Measurements from ENCODE around the gene BEST2.
"Not testable (repeated sequence)": the region's sequence is repeated elsewhere in the genome, so short reads cannot be mapped to it uniquely, and the experiment has no call there.

The BEST2 gene

GRCh38 chr19:12794196-12794941 lies 42.8 kb downstream of the BEST2 start:
- TF ChIP-seq TCF4 (CRISPR knock-in tag; IDR thresholded peaks at IDR 0.05; ENCODE audit: borderline replicate concordance) (no peak), CREB5 (CRISPR knock-in tag; IDR thresholded peaks at IDR 0.05; ENCODE audit: low read depth) (peak; percentile 44), GLIS3 (CRISPR knock-in tag; IDR thresholded peaks at IDR 0.05) (no peak), BACH2 (CRISPR knock-in tag; IDR thresholded peaks at IDR 0.05; ENCODE audit: borderline replicate concordance) (no peak), TOX (CRISPR knock-in tag; IDR thresholded peaks at IDR 0.05; ENCODE audit: borderline replicate concordance) (0 out of 2 replicates have a peak, but pooled peaks have one; percentile 3)
- no peak for ATAC-seq

DNA sequence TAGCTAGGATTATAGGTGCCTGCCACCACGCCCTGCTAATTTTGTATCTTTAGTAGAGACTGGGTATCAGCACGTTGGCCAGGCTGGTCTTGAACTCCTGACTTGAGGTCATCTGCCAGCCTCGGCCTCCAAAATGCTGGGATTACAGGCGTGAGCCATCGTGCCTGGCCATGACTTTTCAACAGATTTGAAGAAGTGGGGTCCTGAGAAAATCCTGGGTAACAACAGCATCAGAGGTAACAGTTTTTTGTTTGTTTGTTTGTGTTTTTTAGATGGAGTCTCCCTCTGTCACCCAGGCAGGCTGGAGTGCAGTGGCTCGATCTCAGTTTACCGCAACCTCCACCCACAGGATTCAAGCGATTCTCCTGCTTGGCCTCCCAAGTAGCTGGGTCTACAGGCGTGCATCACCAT lies 43.4 kb downstream of the BEST2 start:
- TF ChIP-seq BACH2 (CRISPR knock-in tag; IDR thresholded peaks at IDR 0.05; ENCODE audit: borderline replicate concordance) (no peak), CREB5 (CRISPR knock-in tag; IDR thresholded peaks at IDR 0.05; ENCODE audit: low read depth) (no peak)
- no peak for ATAC-seq

- peak; percentile 29 for ATAC-seq
- TF ChIP-seq PPARA (CRISPR knock-in tag; IDR thresholded peaks at IDR 0.05; ENCODE audit: borderline replicate concordance) (no peak), TCF4 (CRISPR knock-in tag; IDR thresholded peaks at IDR 0.05; ENCODE audit: borderline replicate concordance) (no peak), BACH2 (CRISPR knock-in tag; IDR thresholded peaks at IDR 0.05; ENCODE audit: borderline replicate concordance) (no peak)
Observed at GRCh38 chr19:12796146-12797071, 44.8 kb downstream of the BEST2 start.

DNA sequence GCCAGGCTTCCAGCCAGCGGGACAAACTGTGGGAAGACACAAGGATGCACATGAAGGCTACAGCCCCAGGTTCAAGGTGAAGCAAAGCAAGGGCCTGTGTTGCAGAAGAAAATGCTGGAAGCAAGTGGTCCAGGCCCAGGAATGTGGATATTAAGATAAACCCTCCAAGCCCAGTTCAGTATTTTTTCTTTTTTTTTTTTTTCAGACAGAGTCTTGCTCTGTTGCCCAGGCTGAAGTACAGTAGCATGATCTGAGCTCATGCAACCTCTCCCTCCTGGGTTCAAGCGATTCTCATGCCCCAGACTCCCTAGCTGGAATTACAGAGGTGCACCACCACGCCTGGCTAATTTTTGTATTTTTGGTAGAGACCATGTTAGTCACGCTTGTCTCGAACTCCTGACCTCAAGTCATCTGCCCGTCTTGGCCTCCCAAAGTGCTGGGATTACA lies 45.6 kb downstream of the BEST2 start:
- no peak for ATAC-seq
- TF ChIP-seq ZC3H10 (CRISPR knock-in tag; IDR thresholded peaks at IDR 0.05) (no peak), ESRRG (CRISPR knock-in tag; IDR thresholded peaks at IDR 0.05) (no peak), PPARA (CRISPR knock-in tag; IDR thresholded peaks at IDR 0.05; ENCODE audit: borderline replicate concordance) (no peak), TSHZ2 (CRISPR knock-in tag; IDR thresholded peaks at IDR 0.05) (no peak), ZFP30 (CRISPR knock-in tag; IDR thresholded peaks at IDR 0.05) (no peak), ZFP3 (CRISPR knock-in tag; IDR thresholded peaks at IDR 0.05) (no peak), ZNF8 (CRISPR knock-in tag; IDR thresholded peaks at IDR 0.05) (no peak), CSDC2 (CRISPR knock-in tag; IDR thresholded peaks at IDR 0.05) (no peak), SNAI2 (CRISPR knock-in tag; IDR thresholded peaks at IDR 0.05) (no peak), ARNTL (CRISPR knock-in tag; IDR thresholded peaks at IDR 0.05; ENCODE audit: borderline replicate concordance, low read depth) (no peak), TOX (CRISPR knock-in tag; IDR thresholded peaks at IDR 0.05; ENCODE audit: borderline replicate concordance) (no peak), RARB (CRISPR knock-in tag; IDR thresholded peaks at IDR 0.05) (no peak), ISL1 (CRISPR knock-in tag; IDR thresholded peaks at IDR 0.05) (no peak), ZNF70 (CRISPR knock-in tag; IDR thresholded peaks at IDR 0.05) (no peak), BACH2 (CRISPR knock-in tag; IDR thresholded peaks at IDR 0.05; ENCODE audit: borderline replicate concordance) (no peak)
- TF ChIP-seq, protein P1, sequence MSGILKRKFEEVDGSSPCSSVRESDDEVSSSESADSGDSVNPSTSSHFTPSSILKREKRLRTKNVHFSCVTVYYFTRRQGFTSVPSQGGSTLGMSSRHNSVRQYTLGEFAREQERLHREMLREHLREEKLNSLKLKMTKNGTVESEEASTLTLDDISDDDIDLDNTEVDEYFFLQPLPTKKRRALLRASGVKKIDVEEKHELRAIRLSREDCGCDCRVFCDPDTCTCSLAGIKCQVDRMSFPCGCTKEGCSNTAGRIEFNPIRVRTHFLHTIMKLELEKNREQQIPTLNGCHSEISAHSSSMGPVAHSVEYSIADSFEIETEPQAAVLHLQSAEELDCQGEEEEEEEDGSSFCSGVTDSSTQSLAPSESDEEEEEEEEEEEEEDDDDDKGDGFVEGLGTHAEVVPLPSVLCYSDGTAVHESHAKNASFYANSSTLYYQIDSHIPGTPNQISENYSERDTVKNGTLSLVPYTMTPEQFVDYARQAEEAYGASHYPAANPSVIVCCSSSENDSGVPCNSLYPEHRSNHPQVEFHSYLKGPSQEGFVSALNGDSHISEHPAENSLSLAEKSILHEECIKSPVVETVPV (CRISPR knock-in tag; IDR thresholded peaks at IDR 0.05): no peak
- TF ChIP-seq, protein P2, sequence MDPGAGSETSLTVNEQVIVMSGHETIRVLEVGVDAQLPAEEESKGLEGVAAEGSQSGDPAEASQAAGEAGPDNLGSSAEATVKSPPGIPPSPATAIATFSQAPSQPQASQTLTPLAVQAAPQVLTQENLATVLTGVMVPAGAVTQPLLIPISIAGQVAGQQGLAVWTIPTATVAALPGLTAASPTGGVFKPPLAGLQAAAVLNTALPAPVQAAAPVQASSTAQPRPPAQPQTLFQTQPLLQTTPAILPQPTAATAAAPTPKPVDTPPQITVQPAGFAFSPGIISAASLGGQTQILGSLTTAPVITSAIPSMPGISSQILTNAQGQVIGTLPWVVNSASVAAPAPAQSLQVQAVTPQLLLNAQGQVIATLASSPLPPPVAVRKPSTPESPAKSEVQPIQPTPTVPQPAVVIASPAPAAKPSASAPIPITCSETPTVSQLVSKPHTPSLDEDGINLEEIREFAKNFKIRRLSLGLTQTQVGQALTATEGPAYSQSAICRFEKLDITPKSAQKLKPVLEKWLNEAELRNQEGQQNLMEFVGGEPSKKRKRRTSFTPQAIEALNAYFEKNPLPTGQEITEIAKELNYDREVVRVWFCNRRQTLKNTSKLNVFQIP (CRISPR knock-in tag; IDR thresholded peaks at IDR 0.05; ENCODE audit: borderline replicate concordance, low read depth): no peak
- TF ChIP-seq, protein P3, sequence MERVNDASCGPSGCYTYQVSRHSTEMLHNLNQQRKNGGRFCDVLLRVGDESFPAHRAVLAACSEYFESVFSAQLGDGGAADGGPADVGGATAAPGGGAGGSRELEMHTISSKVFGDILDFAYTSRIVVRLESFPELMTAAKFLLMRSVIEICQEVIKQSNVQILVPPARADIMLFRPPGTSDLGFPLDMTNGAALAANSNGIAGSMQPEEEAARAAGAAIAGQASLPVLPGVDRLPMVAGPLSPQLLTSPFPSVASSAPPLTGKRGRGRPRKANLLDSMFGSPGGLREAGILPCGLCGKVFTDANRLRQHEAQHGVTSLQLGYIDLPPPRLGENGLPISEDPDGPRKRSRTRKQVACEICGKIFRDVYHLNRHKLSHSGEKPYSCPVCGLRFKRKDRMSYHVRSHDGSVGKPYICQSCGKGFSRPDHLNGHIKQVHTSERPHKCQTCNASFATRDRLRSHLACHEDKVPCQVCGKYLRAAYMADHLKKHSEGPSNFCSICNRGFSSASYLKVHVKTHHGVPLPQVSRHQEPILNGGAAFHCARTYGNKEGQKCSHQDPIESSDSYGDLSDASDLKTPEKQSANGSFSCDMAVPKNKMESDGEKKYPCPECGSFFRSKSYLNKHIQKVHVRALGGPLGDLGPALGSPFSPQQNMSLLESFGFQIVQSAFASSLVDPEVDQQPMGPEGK (CRISPR knock-in tag; IDR thresholded peaks at IDR 0.05; ENCODE audit: borderline replicate concordance): no peak

DNA sequence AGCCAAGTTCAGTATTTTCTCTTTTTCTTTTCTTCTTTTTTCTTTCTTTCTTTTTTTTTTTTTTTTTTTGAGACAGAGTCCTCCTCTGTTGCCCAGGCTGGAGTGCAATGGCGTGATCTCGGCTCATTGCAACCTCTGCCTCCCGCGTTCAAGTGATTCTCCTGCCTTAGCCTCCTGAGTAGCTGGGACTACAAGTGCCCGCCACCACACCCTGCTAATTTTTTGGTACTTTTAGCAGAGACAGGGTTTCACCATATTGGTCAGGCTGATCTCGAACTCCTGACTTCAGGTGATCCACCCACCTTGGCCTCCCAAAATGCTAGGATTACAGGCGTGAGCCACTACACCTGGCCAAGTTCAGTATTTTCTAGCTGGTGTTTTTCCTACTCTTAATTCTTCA lies 46.0 kb downstream of the BEST2 start:
- not testable (repeated sequence) for ATAC-seq
